Ascending aorta (tissue), 2 donors: ENCODE data around the gene UBR3. TPM values are rescaled to one million over a fixed set of nuclear protein-coding genes. Genes with fewer than 3 reads are reported as not detected.
"Not testable (repeated sequence)": the region's sequence is repeated elsewhere in the genome, so short reads cannot be mapped to it uniquely, and the experiment has no call there.

Source experiments
- DNase-seq, 2 donors: peaks; one replicate each; pipeline ENCODE4 v3.0.0-alpha.2; 2019; ENCODE audit warnings: low spot score in 2 of 2
- H3K27ac ChIP-seq, 2 donors: fragments of 200-600 bp; sonication (generic); one replicate each; pipeline ENCODE4 v1.5.1; 2016 to 2017; ENCODE audit warnings: mild to moderate bottlenecking in 1 of 2
- H3K27me3 ChIP-seq: fragments of 200-600 bp; sonication (generic); one replicate; pipeline ENCODE4 v1.5.1; 2017
- H3K36me3 ChIP-seq, 2 donors: fragments of 200-600 bp; sonication (generic); one replicate each; pipeline ENCODE4 v1.5.1; 2016
- H3K4me1 ChIP-seq, 2 donors: fragments of 200-600 bp; sonication (generic); one replicate each; pipeline ENCODE4 v1.5.1; 2016 to 2017; ENCODE audit warnings: mild to moderate bottlenecking in 1 of 2
- H3K4me3 ChIP-seq, 2 donors: fragments of 200-600 bp; sonication (generic); one replicate each; pipeline ENCODE4 v1.5.1; 2016 to 2017; ENCODE audit warnings: mild to moderate bottlenecking in 1 of 2
- H3K9me3 ChIP-seq, 2 donors: fragments of 200-600 bp; sonication (generic); one replicate each; pipeline ENCODE4 v1.5.1; 2016
- CTCF ChIP-seq, 3 experiments: fragments of 200-600 bp in 2 of 3; fragments of 450-650 bp in 1 of 3; sonication (generic) in 2 of 3; IDR thresholded peaks; one replicate each; pipeline ENCODE4 v1.5.1; 2016 to 2019; ENCODE audit warnings: antibody characterized with exemption in 3 of 3, mild to moderate bottlenecking in 1 of 3, moderate library complexity in 1 of 3
- intact Hi-C: fragments of 100-400 bp; cut with DNase I; formaldehyde crosslinking; loops from one replicate; pipeline ENCODE4 v1.15.1; 2023
- total RNA-seq: library from RNA; depleted of rRNA; stranded (reverse); fragments of >200 nt; gene quantifications from one replicate; pipeline ENCODE4 v1.1.0, GENCODE V29; 2016

UBR3 gene
- total RNA-seq, 1 donor from 2014 or later = 37.7 TPM

- H3K4me3 ChIP-seq = no peak overlapping the region
- H3K27ac ChIP-seq = no peak overlapping the region
- TF ChIP-seq CTCF (IDR thresholded peaks at IDR 0.05) = no peak
- no peaks in the 10 kb centered on the region for H3K27me3 ChIP-seq
- intact Hi-C loops = no loop called here
- H3K9me3 ChIP-seq = no peaks in the 10 kb centered on the region
- peaks cover 10% of the 10 kb centered on the region in 2 donors for H3K36me3 ChIP-seq
- no peak for DNase-seq
- no peaks in the 10 kb centered on the region for H3K4me1 ChIP-seq
These were observed 64.5 kb downstream of the UBR3 start for GRCh38 chr2:169891593-169892298.

GRCh38 chr2:169892951-169893350, 65.7 kb downstream of the UBR3 start:
- H3K9me3 ChIP-seq = no peaks in the 10 kb centered on the region
- DNase-seq = no peak
- TF ChIP-seq CTCF (IDR thresholded peaks at IDR 0.05) = no peak
- intact Hi-C loops = no loop called here
- H3K36me3 ChIP-seq = peaks cover 12 to 19% of the 10 kb centered on the region in 2 donors
- no peak overlapping the region for H3K27ac ChIP-seq
- no peaks in the 10 kb centered on the region for H3K4me1 ChIP-seq
- no peak overlapping the region for H3K4me3 ChIP-seq
- H3K27me3 ChIP-seq = no peaks in the 10 kb centered on the region

- Histone ChIP-seq H3K9me3 (no peaks in the 10 kb centered on the region), H3K27me3 (no peaks in the 10 kb centered on the region), H3K27ac (no peak overlapping the region), H3K36me3 (peaks cover 12 to 19% of the 10 kb centered on the region in 2 donors), H3K4me3 (no peak overlapping the region), H3K4me1 (no peaks in the 10 kb centered on the region)
- no peak for DNase-seq
- intact Hi-C loops = no loop called here
- TF ChIP-seq CTCF (IDR thresholded peaks at IDR 0.05) = no peak
These were observed 68.2 kb downstream of the UBR3 start for GRCh38 chr2:169895294-169895985.

- H3K9me3 ChIP-seq = no peaks in the 10 kb centered on the region
- peaks cover 8 to 15% of the 10 kb centered on the region in 2 donors for H3K36me3 ChIP-seq
- no peaks in the 10 kb centered on the region for H3K27me3 ChIP-seq
- H3K4me3 ChIP-seq = no peak overlapping the region
- TF ChIP-seq CTCF (IDR thresholded peaks at IDR 0.05) = no peak
- intact Hi-C loops = no loop called here
- H3K27ac ChIP-seq = no peak overlapping the region
- no peaks in the 10 kb centered on the region for H3K4me1 ChIP-seq
- DNase-seq = no peak
These were observed 70.6 kb downstream of the UBR3 start for GRCh38 chr2:169897834-169898233.

- H3K36me3 ChIP-seq = peaks cover 8 to 15% of the 10 kb centered on the region in 2 donors
- H3K4me3 ChIP-seq, H3K27ac ChIP-seq, intact Hi-C loops, H3K9me3 ChIP-seq, DNase-seq, H3K4me1 ChIP-seq, H3K27me3 ChIP-seq: not testable (repeated sequence)
These were observed 72.8 kb downstream of the UBR3 start for GRCh38 chr2:169900103-169900502.

- Histone ChIP-seq H3K9me3 (no peaks in the 10 kb centered on the region), H3K4me3 (no peak overlapping the region), H3K36me3 (peaks cover 3 to 11% of the 10 kb centered on the region in 2 donors), H3K27me3 (no peaks in the 10 kb centered on the region), H3K4me1 (no peaks in the 10 kb centered on the region), H3K27ac (no peak overlapping the region)
- intact Hi-C loops = no loop called here
- no peak for TF ChIP-seq CTCF (IDR thresholded peaks at IDR 0.05)
- no peak for DNase-seq
These were observed 73.4 kb downstream of the UBR3 start for GRCh38 chr2:169900686-169901085.
